Testis (tissue), 2 donors: Measurements from ENCODE around the gene UGT1A6.

ENCODE experiments used
- POLR2A ChIP-seq: fragments of 450-650 bp; IDR thresholded peaks from one replicate; pipeline ENCODE4 v1.6.1; 2017; ENCODE audit warnings: antibody characterized with exemption, mild to moderate bottlenecking, moderate library complexity
- TF ChIP-seq, protein P1 (sequence below), 3 experiments: fragments of 450-650 bp in 2 of 3; fragments of 200-600 bp in 1 of 3; sonication (generic) in 1 of 3; IDR thresholded peaks; one replicate each; pipeline ENCODE4 v1.5.1; 2016 to 2019; ENCODE audit warnings: antibody characterized with exemption in 3 of 3, mild to moderate bottlenecking in 2 of 3, moderate library complexity in 1 of 3

DNA sequence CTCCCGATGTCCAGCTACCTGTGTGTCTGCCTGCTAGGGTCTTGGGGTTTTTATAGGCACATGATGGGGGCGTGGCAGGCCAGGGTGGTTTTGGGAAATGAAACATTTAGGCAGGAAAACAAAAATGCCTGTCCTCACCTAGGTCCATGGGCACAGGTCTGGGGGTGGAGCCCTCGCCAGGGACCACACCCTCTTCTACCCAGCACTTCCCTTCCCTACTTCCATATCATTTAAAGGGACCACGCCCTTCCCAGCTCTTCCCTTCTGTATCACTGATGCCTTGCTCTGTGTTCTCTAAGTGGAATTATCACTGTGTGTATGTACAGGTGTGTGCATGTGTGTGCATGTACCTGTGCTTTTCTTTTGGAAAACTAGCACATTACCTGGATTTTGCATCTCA is 73.7 kb downstream of the UGT1A6 start:
- TF ChIP-seq, protein P1, sequence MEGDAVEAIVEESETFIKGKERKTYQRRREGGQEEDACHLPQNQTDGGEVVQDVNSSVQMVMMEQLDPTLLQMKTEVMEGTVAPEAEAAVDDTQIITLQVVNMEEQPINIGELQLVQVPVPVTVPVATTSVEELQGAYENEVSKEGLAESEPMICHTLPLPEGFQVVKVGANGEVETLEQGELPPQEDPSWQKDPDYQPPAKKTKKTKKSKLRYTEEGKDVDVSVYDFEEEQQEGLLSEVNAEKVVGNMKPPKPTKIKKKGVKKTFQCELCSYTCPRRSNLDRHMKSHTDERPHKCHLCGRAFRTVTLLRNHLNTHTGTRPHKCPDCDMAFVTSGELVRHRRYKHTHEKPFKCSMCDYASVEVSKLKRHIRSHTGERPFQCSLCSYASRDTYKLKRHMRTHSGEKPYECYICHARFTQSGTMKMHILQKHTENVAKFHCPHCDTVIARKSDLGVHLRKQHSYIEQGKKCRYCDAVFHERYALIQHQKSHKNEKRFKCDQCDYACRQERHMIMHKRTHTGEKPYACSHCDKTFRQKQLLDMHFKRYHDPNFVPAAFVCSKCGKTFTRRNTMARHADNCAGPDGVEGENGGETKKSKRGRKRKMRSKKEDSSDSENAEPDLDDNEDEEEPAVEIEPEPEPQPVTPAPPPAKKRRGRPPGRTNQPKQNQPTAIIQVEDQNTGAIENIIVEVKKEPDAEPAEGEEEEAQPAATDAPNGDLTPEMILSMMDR (IDR thresholded peaks at IDR 0.05): no peak
- no peak for TF ChIP-seq POLR2A
